HEK293 (cell line): ENCODE measurements around the gene HS1BP3.

Source experiments
- BCL11A ChIP-seq: fragments of 450-650 bp; formaldehyde crosslinking; IDR thresholded peaks from 2 replicates; pipeline ENCODE4 v1.5.1; 2016; ENCODE audit warnings: low read depth, missing biosample characterization, missing genetic modification characterization
- CTCF ChIP-seq: fragments of 450-650 bp; formaldehyde crosslinking; IDR thresholded peaks from 2 replicates; pipeline ENCODE4 v1.5.1; 2016; ENCODE audit warnings: missing biosample characterization, missing genetic modification characterization
- REST ChIP-seq: fragments of 450-650 bp; formaldehyde crosslinking; IDR thresholded peaks from 2 replicates; pipeline ENCODE4 v1.5.1; 2016; ENCODE audit warnings: missing biosample characterization, missing genetic modification characterization
- ZBTB21 ChIP-seq: fragments of 450-650 bp; formaldehyde crosslinking; IDR thresholded peaks from 2 replicates; pipeline ENCODE4 v1.5.1; 2017; ENCODE audit warnings: missing biosample characterization, missing genetic modification characterization
- ZNF121 ChIP-seq: fragments of 450-650 bp; formaldehyde crosslinking; IDR thresholded peaks from 2 replicates; pipeline ENCODE4 v1.5.1; 2016; ENCODE audit warnings: missing biosample characterization, missing genetic modification characterization
- ZNF138 ChIP-seq: fragments of 450-650 bp; formaldehyde crosslinking; IDR thresholded peaks from 2 replicates; pipeline ENCODE4 v1.5.1; 2016; ENCODE audit warnings: missing biosample characterization, missing genetic modification characterization, borderline replicate concordance
- ZNF155 ChIP-seq: fragments of 450-650 bp; formaldehyde crosslinking; IDR thresholded peaks from 2 replicates; pipeline ENCODE4 v1.5.1; 2016; ENCODE audit warnings: missing biosample characterization, missing genetic modification characterization
- ZNF16 ChIP-seq: fragments of 450-650 bp; formaldehyde crosslinking; IDR thresholded peaks from 2 replicates; pipeline ENCODE4 v1.5.1; 2016; ENCODE audit warnings: low read depth, missing biosample characterization, missing genetic modification characterization
- ZNF24 ChIP-seq: fragments of 450-650 bp; formaldehyde crosslinking; IDR thresholded peaks from 2 replicates; pipeline ENCODE4 v1.5.1; 2016; ENCODE audit warnings: missing biosample characterization, missing genetic modification characterization
- ZNF580 ChIP-seq: fragments of 450-650 bp; formaldehyde crosslinking; IDR thresholded peaks from 2 replicates; pipeline ENCODE4 v1.5.1; 2016; ENCODE audit warnings: missing biosample characterization, missing genetic modification characterization

- TF ChIP-seq REST (tag by site-specific recombination) (no peak), CTCF (tag by site-specific recombination) (no peak), ZNF121 (tag by site-specific recombination) (no peak), ZNF138 (tag by site-specific recombination) (no peak), BCL11A (tag by site-specific recombination) (no peak), ZNF16 (tag by site-specific recombination) (no peak), ZBTB21 (tag by site-specific recombination) (no peak), ZNF24 (tag by site-specific recombination) (no peak), ZNF155 (tag by site-specific recombination) (no peak), ZNF580 (tag by site-specific recombination) (no peak)
Observed at GRCh38 chr2:20671036-20671735, 20.3 kb upstream of the HS1BP3 start.
